ENCODE measurements around the gene ARSI. TPM values are rescaled to one million over a fixed set of nuclear protein-coding genes. Genes with fewer than 3 reads are reported as not detected.

ARSI gene
- total and polyA plus RNA-seq, 2 of the 13 experiments (the other 11 are each of a cell fraction or from before 2014, with no cell fraction given), result 4.2 to 33.9 TPM

DNA sequence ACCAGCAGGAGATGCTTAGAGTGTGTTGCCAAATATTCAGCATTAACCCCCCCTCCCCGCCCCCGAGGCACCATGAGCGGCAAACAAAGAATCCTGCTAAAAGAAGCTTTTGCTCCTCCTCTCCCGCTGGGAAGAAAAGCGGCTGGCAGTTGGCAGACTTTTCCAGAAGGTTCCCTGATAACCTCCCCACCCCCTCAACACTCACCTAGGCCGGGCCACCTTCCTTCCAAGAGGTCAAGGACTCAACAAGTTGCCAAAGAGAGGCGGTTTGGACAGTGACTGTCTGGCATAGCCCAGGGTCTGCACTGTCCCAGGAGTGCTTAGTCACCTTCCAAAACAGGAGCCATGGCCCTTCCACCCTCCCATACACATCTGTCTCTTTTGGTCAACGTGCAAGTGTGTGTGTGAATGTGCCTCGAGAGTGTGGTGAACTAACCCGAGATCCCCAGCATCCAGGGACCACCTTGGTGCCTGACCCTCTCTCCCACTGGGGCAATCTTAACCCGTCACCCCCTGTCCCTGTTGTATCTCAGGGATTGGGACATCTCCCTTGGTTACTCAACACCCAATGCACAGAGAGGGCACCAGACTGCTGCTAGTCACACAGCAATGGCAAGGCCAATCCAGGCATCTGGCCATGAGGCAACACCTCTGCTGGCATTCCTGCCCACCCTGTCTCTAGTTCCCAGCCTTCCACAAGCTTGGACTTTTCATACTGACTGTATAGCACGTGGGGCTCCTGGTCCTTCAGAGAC, 32.0 kb downstream of the ARSI start (continued):
- peak in 1 of 2 experiments; percentile 19; a peak in 1 of 4 replicates for TF ChIP-seq EP300 (IDR thresholded peaks at IDR 0.05; ENCODE audit: low read depth in 2 of 2, low read length in 2 of 2)
- TF ChIP-seq EP300 (CRISPR knock-in tag; IDR thresholded peaks at IDR 0.05; ENCODE audit: borderline replicate concordance), result no peak
- TF ChIP-seq NR2F1 (CRISPR knock-in tag; IDR thresholded peaks at IDR 0.05), result 0 out of 4 replicates have a peak, but pooled peaks have one; percentile 19 to 31
- TF ChIP-seq ZNF605 (CRISPR knock-in tag; IDR thresholded peaks at IDR 0.05), result no peak
- TF ChIP-seq, protein P1, sequence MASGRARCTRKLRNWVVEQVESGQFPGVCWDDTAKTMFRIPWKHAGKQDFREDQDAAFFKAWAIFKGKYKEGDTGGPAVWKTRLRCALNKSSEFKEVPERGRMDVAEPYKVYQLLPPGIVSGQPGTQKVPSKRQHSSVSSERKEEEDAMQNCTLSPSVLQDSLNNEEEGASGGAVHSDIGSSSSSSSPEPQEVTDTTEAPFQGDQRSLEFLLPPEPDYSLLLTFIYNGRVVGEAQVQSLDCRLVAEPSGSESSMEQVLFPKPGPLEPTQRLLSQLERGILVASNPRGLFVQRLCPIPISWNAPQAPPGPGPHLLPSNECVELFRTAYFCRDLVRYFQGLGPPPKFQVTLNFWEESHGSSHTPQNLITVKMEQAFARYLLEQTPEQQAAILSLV (CRISPR knock-in tag; IDR thresholded peaks at IDR 0.05; ENCODE audit: borderline replicate concordance), result no peak
- TF ChIP-seq, protein P2, sequence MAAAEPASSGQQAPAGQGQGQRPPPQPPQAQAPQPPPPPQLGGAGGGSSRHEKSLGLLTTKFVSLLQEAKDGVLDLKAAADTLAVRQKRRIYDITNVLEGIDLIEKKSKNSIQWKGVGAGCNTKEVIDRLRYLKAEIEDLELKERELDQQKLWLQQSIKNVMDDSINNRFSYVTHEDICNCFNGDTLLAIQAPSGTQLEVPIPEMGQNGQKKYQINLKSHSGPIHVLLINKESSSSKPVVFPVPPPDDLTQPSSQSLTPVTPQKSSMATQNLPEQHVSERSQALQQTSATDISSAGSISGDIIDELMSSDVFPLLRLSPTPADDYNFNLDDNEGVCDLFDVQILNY (CRISPR knock-in tag; conservative IDR thresholded peaks at IDR 0.05), result no peak
- no peak for TF ChIP-seq ZNF75D (CRISPR knock-in tag; IDR thresholded peaks at IDR 0.05; ENCODE audit: borderline replicate concordance)
- peak; percentile 44; the same call in 1 of the 2 replicates for TF ChIP-seq NR2F6 (IDR thresholded peaks at IDR 0.05)
- TF ChIP-seq NR2F6 (CRISPR knock-in tag; IDR thresholded peaks at IDR 0.05), result peak; percentile 69
- no peak for TF ChIP-seq ZNF205 (CRISPR knock-in tag; IDR thresholded peaks at IDR 0.05)

DNA sequence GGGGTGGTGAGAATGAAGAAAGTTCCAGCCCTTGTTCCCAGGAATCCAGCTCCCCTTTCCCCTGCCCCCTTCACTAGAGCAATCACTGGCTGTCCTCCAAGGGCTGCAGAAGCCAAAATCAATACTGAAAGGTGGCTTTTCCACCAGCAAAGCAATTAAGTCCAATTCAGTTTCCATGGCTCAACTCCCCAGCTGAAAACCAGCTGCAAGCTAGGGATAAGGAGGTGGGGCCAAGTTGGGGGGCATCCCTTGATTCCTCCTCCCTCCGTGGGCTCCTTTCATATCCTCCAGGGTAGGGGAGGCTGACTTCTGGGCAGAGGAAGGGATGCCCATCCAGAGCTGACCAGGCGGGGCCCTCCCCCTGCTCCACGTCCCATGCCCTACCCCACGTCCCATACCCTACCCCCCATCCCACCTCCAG, 35.8 kb downstream of the ARSI start:
- ChIA-PET CTCF (ENCODE audit: low intra/inter-chr PET ratio, low total read pairs) (no interaction called here), POLR2A (no interaction called here)
- Histone ChIP-seq H3K36me3 (replicated peaks in 1 of 2; ENCODE audit: control insufficient read depth in 1 of 2, insufficient read depth in 2 of 2, low read length in 2 of 2) (no peaks in the 10 kb centered on the region), H3K4me1 (ENCODE audit: insufficient read depth, low read length) (peaks cover 54% of the 10 kb centered on the region), H3K9ac (ENCODE audit: insufficient read depth, low read depth, low read length) (no peak overlapping the region), H3K27me3 (ENCODE audit: control insufficient read depth in 1 of 2, insufficient read depth in 2 of 2, low read length in 2 of 2) (peaks cover 6 to 45% of the 10 kb centered on the region in 2 experiments; a peak in 4 of 5 replicates), H3K9me3 (ENCODE audit: low read length) (no peaks in the 10 kb centered on the region), H3K79me2 (ENCODE audit: insufficient read depth, low read length) (no peaks in the 10 kb centered on the region), H3K4me3 (replicated peaks in 1 of 3; ENCODE audit: insufficient read depth in 1 of 3, low read depth in 2 of 3, low read length in 3 of 3) (no peak overlapping the region), H3K4me2 (ENCODE audit: low read depth, low read length) (no peak overlapping the region), H3K27ac (ENCODE audit: extremely low read length, insufficient read depth, low read length) (no peak overlapping the region), H4K20me1 (ENCODE audit: insufficient read depth, low read length) (no peaks in the 10 kb centered on the region), H2AFZ (ENCODE audit: low read length) (no peak overlapping the region)
- WGBS (ENCODE audit: low lambda C conversion rate), result 15% methylated on average over 4 of the region's 4 CpGs
- no TSS peak for BruUV-seq (replicated peaks)
- TF ChIP-seq, protein P3, sequence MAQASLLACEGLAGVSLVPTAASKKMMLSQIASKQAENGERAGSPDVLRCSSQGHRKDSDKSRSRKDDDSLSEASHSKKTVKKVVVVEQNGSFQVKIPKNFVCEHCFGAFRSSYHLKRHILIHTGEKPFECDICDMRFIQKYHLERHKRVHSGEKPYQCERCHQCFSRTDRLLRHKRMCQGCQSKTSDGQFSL (CRISPR knock-in tag; IDR thresholded peaks at IDR 0.05), result peak; percentile 31; the same call in 1 of the 2 replicates
- TF ChIP-seq MAZ (IDR thresholded peaks at IDR 0.05; ENCODE audit: borderline replicate concordance, low read depth, low read length) (no peak), MAZ (CRISPR knock-in tag; IDR thresholded peaks at IDR 0.05; ENCODE audit: low read depth) (no peak), ZNF879 (CRISPR knock-in tag; IDR thresholded peaks at IDR 0.05) (no peak), SAP130 (CRISPR knock-in tag; IDR thresholded peaks at IDR 0.05; ENCODE audit: low read depth) (no peak), ZNF550 (CRISPR knock-in tag; IDR thresholded peaks at IDR 0.05; ENCODE audit: borderline replicate concordance) (no peak), ONECUT2 (CRISPR knock-in tag; IDR thresholded peaks at IDR 0.05) (peak; percentile 70; the same call in 1 of the 2 replicates), ZNF776 (CRISPR knock-in tag; IDR thresholded peaks at IDR 0.05) (no peak)
- TF ChIP-seq, protein P4, sequence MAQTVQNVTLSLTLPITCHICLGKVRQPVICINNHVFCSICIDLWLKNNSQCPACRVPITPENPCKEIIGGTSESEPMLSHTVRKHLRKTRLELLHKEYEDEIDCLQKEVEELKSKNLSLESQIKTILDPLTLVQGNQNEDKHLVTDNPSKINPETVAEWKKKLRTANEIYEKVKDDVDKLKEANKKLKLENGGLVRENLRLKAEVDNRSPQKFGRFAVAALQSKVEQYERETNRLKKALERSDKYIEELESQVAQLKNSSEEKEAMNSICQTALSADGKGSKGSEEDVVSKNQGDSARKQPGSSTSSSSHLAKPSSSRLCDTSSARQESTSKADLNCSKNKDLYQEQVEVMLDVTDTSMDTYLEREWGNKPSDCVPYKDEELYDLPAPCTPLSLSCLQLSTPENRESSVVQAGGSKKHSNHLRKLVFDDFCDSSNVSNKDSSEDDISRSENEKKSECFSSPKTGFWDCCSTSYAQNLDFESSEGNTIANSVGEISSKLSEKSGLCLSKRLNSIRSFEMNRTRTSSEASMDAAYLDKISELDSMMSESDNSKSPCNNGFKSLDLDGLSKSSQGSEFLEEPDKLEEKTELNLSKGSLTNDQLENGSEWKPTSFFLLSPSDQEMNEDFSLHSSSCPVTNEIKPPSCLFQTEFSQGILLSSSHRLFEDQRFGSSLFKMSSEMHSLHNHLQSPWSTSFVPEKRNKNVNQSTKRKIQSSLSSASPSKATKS (CRISPR knock-in tag; IDR thresholded peaks at IDR 0.05), result no peak
- FAIRE-seq (no peak), ATAC-seq (no peak), DNase-seq (ENCODE audit: low spot score) (no peak)
- intact Hi-C loops (cut with micrococcal nuclease; ENCODE audit: unreplicated experiment) (no loop called here), in situ Hi-C loops (cut with HindIII; ENCODE audit: extremely low pct_ligation_motif_present, low pct_unique_long_range_greater_than_20kb) (no loop called here)
